Vagina (tissue), 2 donors: ENCODE data around the gene SMAD5. TPM values are rescaled to one million over a fixed set of nuclear protein-coding genes. Genes with fewer than 3 reads are reported as not detected.

Experiments
- DNase-seq, 2 donors: peaks; one replicate each; pipeline ENCODE4 v3.0.0-alpha.2; 2017; ENCODE audit errors: extremely low spot score in 2 of 2
- H3K27ac ChIP-seq: fragments of 200-600 bp; sonication (generic); one replicate; pipeline ENCODE4 v1.5.1; 2019
- H3K27me3 ChIP-seq: fragments of 200-600 bp; sonication (generic); one replicate; pipeline ENCODE4 v1.5.1; 2019
- H3K36me3 ChIP-seq, 2 donors: fragments of 200-600 bp; sonication (generic); one replicate each; pipeline ENCODE4 v1.5.1; 2017 to 2019
- H3K4me1 ChIP-seq: fragments of 200-600 bp; sonication (generic); one replicate; pipeline ENCODE4 v1.5.1; 2019
- H3K4me3 ChIP-seq, 2 donors: fragments of 200-600 bp; sonication (generic); 1 replicate in 1 of 2; 2 replicates in 1 of 2; pipeline ENCODE4 v1.5.1; 2016 to 2019
- H3K9me3 ChIP-seq: fragments of 200-600 bp; sonication (generic); one replicate; pipeline ENCODE4 v1.5.1; 2019
- CTCF ChIP-seq, 3 experiments: fragments of 450-650 bp in 2 of 3; fragments of 200-600 bp in 1 of 3; sonication (generic) in 1 of 3; IDR thresholded peaks; one replicate each; pipeline ENCODE4 v1.5.1; 2017 to 2019; ENCODE audit warnings: antibody characterized with exemption in 3 of 3, mild to moderate bottlenecking in 2 of 3, moderate library complexity in 2 of 3
- POLR2A ChIP-seq, 2 donors: fragments of 450-650 bp; IDR thresholded peaks; one replicate each; pipeline ENCODE4 v1.6.1; 2017; ENCODE audit warnings: antibody characterized with exemption in 2 of 2, mild to moderate bottlenecking in 2 of 2, moderate library complexity in 2 of 2
- POLR2AphosphoS5 ChIP-seq, 2 donors: sonication (generic); formaldehyde crosslinking; IDR thresholded peaks; one replicate each; pipeline ENCODE4 v1.9.0; 2017; ENCODE audit warnings: antibody characterized with exemption in 2 of 2, mild to moderate bottlenecking in 2 of 2, low read depth in 1 of 2; ENCODE audit not compliant: insufficient read depth in 1 of 2
- intact Hi-C: fragments of 100-400 bp; cut with DNase I; formaldehyde crosslinking; loops from one replicate; pipeline ENCODE4 v1.15.1; 2023
- total RNA-seq: library from RNA; depleted of rRNA; stranded (reverse); fragments of >200 nt; gene quantifications from one replicate; pipeline ENCODE4 v1.2.3, GENCODE V29; 2016

The SMAD5 gene
- total RNA-seq, 1 donor from 2014 or later, result 40.0 TPM

DNA sequence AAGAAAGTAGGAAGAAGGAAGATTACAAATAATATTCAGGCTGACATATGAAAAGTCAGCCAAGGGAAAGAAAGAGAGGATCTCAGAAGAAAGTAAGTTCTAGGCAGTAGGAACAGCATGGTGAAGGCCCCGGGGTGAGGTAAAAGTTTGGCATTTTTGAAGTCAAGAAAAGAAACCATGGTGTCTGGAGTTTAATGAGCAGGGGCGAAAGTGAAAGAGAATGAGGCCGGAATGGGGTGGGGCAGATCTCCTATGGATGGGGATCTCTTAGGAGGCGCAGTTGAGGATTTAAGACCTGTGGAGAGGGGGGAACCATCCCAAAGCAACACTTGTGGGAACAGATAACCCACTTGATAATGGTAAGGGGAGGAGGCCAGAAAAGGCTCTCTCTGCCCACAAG, 42.3 kb upstream of the SMAD5 start:
- Histone ChIP-seq H3K4me1 (peaks cover 19% of the 10 kb centered on the region), H3K27ac (no peak overlapping the region), H3K4me3 (no peak overlapping the region), H3K9me3 (no peaks in the 10 kb centered on the region), H3K27me3 (no peaks in the 10 kb centered on the region), H3K36me3 (no peaks in the 10 kb centered on the region)
- no peak for DNase-seq
- intact Hi-C loops, result no loop called here
- TF ChIP-seq POLR2AphosphoS5 (IDR thresholded peaks at IDR 0.05; ENCODE audit: insufficient read depth in 1 of 2, low read depth in 1 of 2) (no peak), CTCF (IDR thresholded peaks at IDR 0.05) (no peak), POLR2A (IDR thresholded peaks at IDR 0.05) (no peak)

DNA sequence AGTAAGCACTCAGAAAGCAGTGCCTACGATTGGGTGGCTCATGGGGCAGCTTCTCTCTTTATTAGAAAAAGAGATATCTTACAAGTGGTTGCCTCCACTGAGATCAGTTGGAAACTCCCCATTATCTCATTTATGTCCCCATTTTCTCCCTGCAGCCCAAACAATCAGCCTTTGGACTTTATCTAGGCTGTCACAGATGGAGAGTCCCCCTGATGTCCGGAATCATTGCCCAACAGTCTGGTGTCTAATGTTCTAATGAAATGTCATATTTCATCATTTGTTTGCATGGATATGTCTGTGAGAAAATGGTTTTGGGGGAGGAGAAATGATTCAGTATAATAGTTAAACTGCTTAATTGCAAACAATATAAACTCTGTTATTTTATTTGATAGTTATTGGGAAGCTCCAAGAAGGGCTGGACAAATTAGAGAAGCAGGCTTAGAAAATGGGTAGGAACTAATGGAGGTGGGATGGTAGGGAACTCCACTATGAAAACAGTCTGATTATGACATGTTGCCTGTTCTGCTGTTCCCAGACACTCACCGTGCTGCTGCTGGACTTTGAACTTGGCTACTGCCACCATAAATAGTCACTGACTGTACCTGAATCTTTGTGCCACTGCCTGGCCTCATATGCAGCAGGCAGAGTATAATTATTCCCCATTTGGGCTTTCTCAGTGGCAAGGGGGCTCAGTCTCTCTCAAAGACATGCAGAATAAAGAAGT, 38.3 kb upstream of the SMAD5 start:
- Histone ChIP-seq H3K27me3 (no peaks in the 10 kb centered on the region), H3K9me3 (no peaks in the 10 kb centered on the region), H3K4me1 (peaks cover 6% of the 10 kb centered on the region), H3K36me3 (no peaks in the 10 kb centered on the region), H3K27ac (no peak overlapping the region), H3K4me3 (no peak overlapping the region)
- TF ChIP-seq POLR2A (IDR thresholded peaks at IDR 0.05) (no peak), POLR2AphosphoS5 (IDR thresholded peaks at IDR 0.05; ENCODE audit: insufficient read depth in 1 of 2, low read depth in 1 of 2) (no peak), CTCF (IDR thresholded peaks at IDR 0.05) (no peak)
- no peak for DNase-seq
- intact Hi-C loops, result no loop called here

DNA sequence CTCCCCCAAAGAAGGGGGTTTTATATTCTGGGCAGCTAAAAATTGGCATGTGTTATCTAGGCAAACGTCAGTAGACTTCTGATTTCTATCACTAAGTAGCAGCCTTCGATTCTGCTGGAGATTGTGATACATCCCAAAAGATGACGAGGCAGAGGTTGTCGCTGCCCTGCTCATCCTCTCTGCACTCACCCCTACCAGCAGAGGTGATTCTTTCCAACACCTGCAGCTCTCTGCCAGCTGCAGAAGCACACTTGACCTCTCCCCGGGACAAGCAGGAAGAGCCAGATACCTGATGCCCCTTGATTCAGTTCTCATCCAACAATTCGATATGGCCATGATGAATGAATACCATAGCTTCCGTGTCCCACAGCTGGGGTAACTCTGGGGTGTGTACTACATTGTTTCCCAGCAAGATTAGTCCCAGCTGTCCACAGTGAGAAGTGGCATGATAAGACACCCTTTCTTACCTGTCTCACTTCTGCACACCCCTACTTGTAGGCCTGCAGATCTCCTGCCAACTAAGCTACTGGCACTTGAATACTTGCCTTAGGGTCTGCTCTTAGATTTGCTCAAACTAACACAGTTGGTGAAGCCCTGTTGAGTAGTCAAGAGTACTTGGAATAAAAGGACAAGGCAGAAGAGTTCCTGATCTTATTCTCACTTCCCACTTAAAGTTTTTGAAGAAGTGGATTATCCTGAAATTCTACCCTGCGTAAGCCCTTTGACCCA, 37.6 kb upstream of the SMAD5 start:
- DNase-seq, result no peak
- Histone ChIP-seq H3K27me3 (no peaks in the 10 kb centered on the region), H3K4me1 (no peaks in the 10 kb centered on the region), H3K9me3 (no peaks in the 10 kb centered on the region), H3K36me3 (no peaks in the 10 kb centered on the region), H3K27ac (no peak overlapping the region), H3K4me3 (no peak overlapping the region)
- intact Hi-C loops, result no loop called here
- TF ChIP-seq POLR2AphosphoS5 (IDR thresholded peaks at IDR 0.05; ENCODE audit: insufficient read depth in 1 of 2, low read depth in 1 of 2) (no peak), CTCF (IDR thresholded peaks at IDR 0.05) (no peak)

- Histone ChIP-seq H3K4me3 (no peak overlapping the region), H3K27ac (no peak overlapping the region), H3K4me1 (no peaks in the 10 kb centered on the region), H3K36me3 (no peaks in the 10 kb centered on the region), H3K27me3 (no peaks in the 10 kb centered on the region), H3K9me3 (no peaks in the 10 kb centered on the region)
- DNase-seq, result no peak
- intact Hi-C loops, result no loop called here
- TF ChIP-seq POLR2AphosphoS5 (IDR thresholded peaks at IDR 0.05; ENCODE audit: insufficient read depth in 1 of 2, low read depth in 1 of 2) (no peak), CTCF (IDR thresholded peaks at IDR 0.05) (no peak), POLR2A (IDR thresholded peaks at IDR 0.05) (no peak)
Measured at GRCh38 chr5:136098176-136098575, 34.5 kb upstream of the SMAD5 start.

- Histone ChIP-seq H3K9me3 (no peaks in the 10 kb centered on the region), H3K4me1 (no peaks in the 10 kb centered on the region), H3K4me3 (no peak overlapping the region), H3K27me3 (no peaks in the 10 kb centered on the region), H3K27ac (no peak overlapping the region), H3K36me3 (no peaks in the 10 kb centered on the region)
- TF ChIP-seq POLR2AphosphoS5 (IDR thresholded peaks at IDR 0.05; ENCODE audit: insufficient read depth in 1 of 2, low read depth in 1 of 2) (no peak), CTCF (IDR thresholded peaks at IDR 0.05) (no peak), POLR2A (IDR thresholded peaks at IDR 0.05) (no peak)
- intact Hi-C loops, result no loop called here
- no peak for DNase-seq
Measured at GRCh38 chr5:136099870-136100269, 32.8 kb upstream of the SMAD5 start.
